ENCODE results near the gene CAMK2D.

The CAMK2D gene

DNA sequence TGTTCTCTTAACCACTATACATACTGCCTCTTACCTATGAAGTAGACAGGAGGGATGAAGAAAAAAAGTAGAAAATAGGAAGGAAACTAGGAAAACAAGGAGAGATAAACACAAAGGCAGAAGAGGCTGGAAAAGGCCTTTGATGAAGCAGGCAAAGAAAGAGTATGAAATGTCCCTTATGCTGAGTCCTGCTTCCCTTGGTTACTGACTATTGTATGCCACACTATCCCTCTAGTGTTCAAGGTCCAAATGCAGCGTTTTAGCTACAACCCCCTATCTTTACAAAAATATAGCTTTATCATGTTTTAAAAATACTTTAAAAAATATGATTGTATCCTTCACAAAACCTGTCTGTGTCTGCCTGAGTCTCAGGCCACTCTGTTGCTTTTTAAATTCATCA is 233.1 kb downstream of the CAMK2D start:
- H3K27ac ChIP-seq, result no peak overlapping the region
- TF ChIP-seq, protein P1, sequence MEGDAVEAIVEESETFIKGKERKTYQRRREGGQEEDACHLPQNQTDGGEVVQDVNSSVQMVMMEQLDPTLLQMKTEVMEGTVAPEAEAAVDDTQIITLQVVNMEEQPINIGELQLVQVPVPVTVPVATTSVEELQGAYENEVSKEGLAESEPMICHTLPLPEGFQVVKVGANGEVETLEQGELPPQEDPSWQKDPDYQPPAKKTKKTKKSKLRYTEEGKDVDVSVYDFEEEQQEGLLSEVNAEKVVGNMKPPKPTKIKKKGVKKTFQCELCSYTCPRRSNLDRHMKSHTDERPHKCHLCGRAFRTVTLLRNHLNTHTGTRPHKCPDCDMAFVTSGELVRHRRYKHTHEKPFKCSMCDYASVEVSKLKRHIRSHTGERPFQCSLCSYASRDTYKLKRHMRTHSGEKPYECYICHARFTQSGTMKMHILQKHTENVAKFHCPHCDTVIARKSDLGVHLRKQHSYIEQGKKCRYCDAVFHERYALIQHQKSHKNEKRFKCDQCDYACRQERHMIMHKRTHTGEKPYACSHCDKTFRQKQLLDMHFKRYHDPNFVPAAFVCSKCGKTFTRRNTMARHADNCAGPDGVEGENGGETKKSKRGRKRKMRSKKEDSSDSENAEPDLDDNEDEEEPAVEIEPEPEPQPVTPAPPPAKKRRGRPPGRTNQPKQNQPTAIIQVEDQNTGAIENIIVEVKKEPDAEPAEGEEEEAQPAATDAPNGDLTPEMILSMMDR (conservative IDR thresholded peaks at IDR 0.05), result no peak

DNA sequence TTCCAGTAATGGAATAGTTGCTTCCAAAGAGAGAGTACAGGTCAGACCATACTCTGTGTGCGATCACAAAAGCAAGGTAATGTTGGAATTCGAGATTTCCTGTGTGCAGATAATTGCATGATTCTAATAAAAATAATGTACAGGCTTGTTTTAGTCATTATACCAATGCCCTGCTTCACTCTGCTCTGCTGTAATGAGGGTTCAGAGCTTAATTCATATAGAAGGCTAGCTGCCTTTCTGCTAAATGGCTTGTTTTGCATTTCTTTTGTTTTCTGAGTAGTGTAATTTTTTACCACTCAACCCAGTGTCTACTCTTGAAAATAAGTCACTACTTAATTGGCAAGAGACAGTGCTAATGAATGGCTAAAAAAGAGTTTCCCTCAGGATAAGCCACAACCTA is 236.0 kb downstream of the CAMK2D start:
- H3K27ac ChIP-seq, result peak overlapping the region; percentile 42

DNA sequence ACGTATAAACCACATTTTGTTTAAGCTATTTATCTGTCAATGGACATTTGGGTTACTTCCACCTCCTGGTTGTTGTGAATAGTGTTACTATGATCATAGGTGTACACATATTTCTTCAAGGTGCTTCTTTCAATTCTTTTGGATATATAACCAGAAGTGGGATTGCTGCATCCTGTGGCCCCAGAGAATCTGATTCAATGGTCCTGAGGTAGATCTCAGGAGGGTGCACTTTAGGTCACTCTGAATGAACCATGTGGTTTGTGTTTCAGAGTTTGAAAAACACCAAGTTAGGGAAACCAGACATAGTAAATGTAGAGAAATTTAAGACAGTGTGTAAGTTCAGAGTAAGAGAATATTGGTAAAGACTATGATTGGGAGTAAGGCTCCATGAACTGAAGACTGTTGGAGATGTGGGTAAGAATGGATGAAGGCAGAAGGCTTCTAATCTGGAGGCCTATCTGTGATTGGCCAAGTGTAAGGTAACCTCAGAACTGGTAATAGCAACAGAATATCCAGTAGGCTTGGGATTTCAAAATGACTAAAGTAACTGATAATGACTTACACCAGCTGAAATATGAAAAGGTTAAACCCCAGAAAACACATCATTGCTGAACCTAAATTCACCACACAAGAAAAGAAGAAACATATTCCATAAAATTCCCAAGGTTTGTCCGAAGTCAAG is 236.9 kb downstream of the CAMK2D start:
- H3K27ac ChIP-seq, result no peak overlapping the region; the same call in 1 of the 2 replicates
- TF ChIP-seq, protein P1 (conservative IDR thresholded peaks at IDR 0.05), result no peak

More for the DNA sequence above, 236.0 kb downstream of the CAMK2D start:
- TF ChIP-seq, protein P1 (conservative IDR thresholded peaks at IDR 0.05), result no peak

DNA sequence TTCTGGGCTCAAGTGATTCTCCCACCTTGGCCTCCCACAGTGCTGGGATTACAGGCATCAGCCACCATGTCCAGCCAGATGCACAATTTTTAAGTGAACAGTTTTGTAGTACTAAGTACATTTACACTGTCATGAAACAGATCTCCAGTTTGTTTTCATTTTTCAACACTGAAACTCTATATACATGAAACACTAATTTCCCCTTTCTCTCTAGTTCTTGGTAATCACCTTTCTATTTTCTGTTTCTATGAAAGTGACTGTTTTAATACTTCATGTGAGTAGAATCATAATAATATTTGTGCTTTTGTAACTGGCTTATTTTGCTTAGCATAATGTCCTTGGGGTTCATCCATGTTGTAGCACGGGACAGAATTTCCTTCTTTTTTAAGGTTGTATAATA is 237.4 kb downstream of the CAMK2D start:
- TF ChIP-seq, protein P1 (conservative IDR thresholded peaks at IDR 0.05), result no peak
- H3K27ac ChIP-seq, result no peak overlapping the region

DNA sequence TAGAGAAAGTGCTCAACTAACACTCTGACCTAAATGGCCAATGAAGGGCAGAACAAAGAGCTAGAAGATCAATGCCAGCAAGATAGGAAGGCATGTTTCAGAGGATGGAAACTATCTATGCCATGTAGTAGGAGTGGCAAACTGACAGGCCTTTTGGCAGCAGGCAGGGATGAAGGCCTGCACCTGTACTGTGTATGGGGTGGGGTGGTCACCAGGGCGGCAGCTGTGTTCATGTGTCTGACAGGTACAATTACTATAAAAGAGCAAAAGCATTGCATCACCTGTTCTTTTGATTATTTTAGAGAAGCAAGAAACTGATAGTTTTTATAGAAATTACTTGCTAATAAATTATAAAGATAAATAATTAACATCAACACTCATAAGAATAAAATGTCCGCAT is 239.1 kb downstream of the CAMK2D start:
- TF ChIP-seq, protein P1 (conservative IDR thresholded peaks at IDR 0.05), result no peak
- peak overlapping the region; percentile 33 for H3K27ac ChIP-seq

DNA sequence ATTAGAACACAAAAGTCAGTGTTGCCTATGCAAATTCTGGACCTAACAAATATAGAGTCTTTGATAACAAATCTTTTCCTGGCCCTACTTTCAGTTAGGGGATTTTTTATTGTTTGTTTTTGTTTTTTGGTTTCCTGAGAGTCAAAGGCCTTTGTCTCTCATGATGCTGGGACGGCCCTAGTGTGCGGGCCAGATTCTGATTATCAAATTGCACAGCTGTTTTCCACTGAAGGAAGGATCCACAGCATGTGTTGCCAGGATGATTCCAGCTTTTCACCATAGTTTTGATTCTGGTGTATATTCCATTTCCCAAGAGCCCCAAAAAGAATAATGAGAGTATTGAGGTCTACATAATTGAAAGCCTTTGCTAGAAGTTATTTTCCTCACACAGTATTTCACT is 248.2 kb downstream of the CAMK2D start:
- TF ChIP-seq, protein P1 (conservative IDR thresholded peaks at IDR 0.05), result no peak
- H3K27ac ChIP-seq, result no peak overlapping the region

DNA sequence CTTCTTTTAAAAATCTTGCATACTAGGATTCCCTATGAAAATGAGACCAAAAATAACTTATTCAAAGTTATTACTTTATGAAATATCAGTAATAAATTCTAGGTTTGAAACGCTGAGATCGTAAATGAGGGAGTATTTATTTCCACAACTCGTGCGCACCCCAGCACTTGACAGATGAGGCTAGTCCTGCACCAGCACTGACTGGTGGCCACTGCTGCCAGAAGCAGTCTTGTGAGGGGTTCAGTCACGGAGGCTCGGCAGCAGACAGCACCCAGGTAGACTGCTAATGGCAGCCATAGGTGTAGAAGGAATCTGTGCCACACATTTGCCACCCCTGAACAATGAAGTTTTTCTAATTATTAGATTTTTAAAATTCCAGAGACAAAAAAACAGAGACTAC is 248.7 kb downstream of the CAMK2D start:
- TF ChIP-seq, protein P1 (conservative IDR thresholded peaks at IDR 0.05), result no peak
- no peak overlapping the region for H3K27ac ChIP-seq

Data from VCaP (cell line).